Measurements from ENCODE around the gene C12orf56.
A peak's percentile ranks its signal among the peaks of the same experiment; 100 is the strongest.

The C12orf56 gene

GRCh38 chr12:64427988-64428387 is 37.4 kb upstream of the C12orf56 start:
- TF ChIP-seq ZFX (IDR thresholded peaks at IDR 0.05; ENCODE audit: borderline replicate concordance) (no peak), CTCF (IDR thresholded peaks at IDR 0.05) (no peak)
- H3K27ac ChIP-seq: peak overlapping the region; percentile 22; the same call in 1 of the 2 replicates

GRCh38 chr12:64419696-64420095 is 29.1 kb upstream of the C12orf56 start:
- TF ChIP-seq CTCF (IDR thresholded peaks at IDR 0.05): no peak
- TF ChIP-seq ZFX (IDR thresholded peaks at IDR 0.05; ENCODE audit: borderline replicate concordance): no peak
- no peak overlapping the region for H3K27ac ChIP-seq

GRCh38 chr12:64418209-64418608 is 27.7 kb upstream of the C12orf56 start:
- TF ChIP-seq ZFX (IDR thresholded peaks at IDR 0.05; ENCODE audit: borderline replicate concordance): no peak
- TF ChIP-seq CTCF (IDR thresholded peaks at IDR 0.05): no peak
- no peak overlapping the region for H3K27ac ChIP-seq

- TF ChIP-seq CTCF (IDR thresholded peaks at IDR 0.05): no peak
- no peak overlapping the region for H3K27ac ChIP-seq
Observed at GRCh38 chr12:64413884-64414283, 23.3 kb upstream of the C12orf56 start.

GRCh38 chr12:64412459-64412858 is 21.9 kb upstream of the C12orf56 start:
- no peak overlapping the region; the same call in 1 of the 2 replicates for H3K27ac ChIP-seq
- no peak for TF ChIP-seq CTCF (IDR thresholded peaks at IDR 0.05)
- TF ChIP-seq ZFX (IDR thresholded peaks at IDR 0.05; ENCODE audit: borderline replicate concordance): no peak

GRCh38 chr12:64411427-64411826 is 20.9 kb upstream of the C12orf56 start:
- no peak overlapping the region for H3K27ac ChIP-seq
- no peak for TF ChIP-seq CTCF (IDR thresholded peaks at IDR 0.05)
- no peak for TF ChIP-seq ZFX (IDR thresholded peaks at IDR 0.05; ENCODE audit: borderline replicate concordance)

GRCh38 chr12:64407342-64408223 is 17.0 kb upstream of the C12orf56 start:
- H3K27ac ChIP-seq: no peak overlapping the region
- TF ChIP-seq CTCF (IDR thresholded peaks at IDR 0.05) (no peak), ZFX (IDR thresholded peaks at IDR 0.05; ENCODE audit: borderline replicate concordance) (no peak)

All from 22Rv1 (cell line).